ENCODE results near the gene LAPTM5. TPM values are rescaled to one million over a fixed set of nuclear protein-coding genes. Genes with fewer than 3 reads are reported as not detected.

LAPTM5 gene
- total and polyA plus RNA-seq, 10 of the 15 experiments (the other 5 are each of a cell fraction or from before 2014, with no cell fraction given), result 24.1 to 1,034 (median 687) TPM

DNA sequence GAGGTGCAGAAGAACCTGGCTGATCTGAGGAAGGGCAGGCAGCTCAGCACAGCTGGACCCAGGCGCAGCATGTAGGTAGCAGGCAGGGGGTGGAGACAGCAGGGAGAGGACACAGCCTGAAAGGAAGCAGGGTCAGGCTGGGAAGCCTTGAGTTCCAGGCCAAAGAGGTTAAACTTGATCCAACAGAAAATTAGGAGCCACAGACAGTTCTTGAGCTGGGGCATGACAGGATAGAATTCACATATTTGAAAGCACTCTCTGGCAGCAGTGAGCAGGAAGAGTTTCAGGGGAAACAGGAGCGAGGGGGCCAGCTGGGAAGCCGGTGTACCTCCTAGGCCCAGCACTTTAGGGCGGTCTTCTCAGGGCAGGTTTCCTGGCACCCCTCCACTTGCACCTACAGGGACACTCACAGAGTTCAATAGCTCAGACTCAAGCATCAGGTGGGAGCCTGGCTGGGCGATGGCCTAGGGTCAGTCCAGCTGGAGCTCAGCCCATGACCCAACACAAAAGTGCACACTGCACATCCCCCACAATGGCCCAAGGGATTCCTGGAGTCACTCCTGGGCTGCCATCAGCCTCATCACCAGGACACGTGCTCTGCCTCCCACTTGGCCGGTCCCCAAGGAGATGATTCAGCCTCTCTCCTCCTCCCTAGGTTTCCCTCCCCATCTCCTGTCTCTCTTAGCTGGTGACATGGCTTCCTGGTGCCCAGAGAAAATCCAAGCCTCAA lies 56.9 kb downstream of the LAPTM5 start:
- Histone ChIP-seq H3K27ac (ENCODE audit: control insufficient read depth, insufficient read depth) (no peak overlapping the region), H3K4me3 (no peak overlapping the region), H3K27me3 (replicated peaks in 1 of 2; ENCODE audit: control insufficient read depth in 2 of 2, insufficient read depth in 2 of 2, low read length in 1 of 2) (peaks cover under 1 to 4% of the 10 kb centered on the region in 2 experiments; a peak in 3 of 4 replicates), H2AFZ (ENCODE audit: control insufficient read depth, low read depth, low read length) (no peak overlapping the region), H3K9ac (ENCODE audit: control insufficient read depth, insufficient read depth, low read length) (no peak overlapping the region), H3K4me1 (ENCODE audit: control insufficient read depth, insufficient read depth, low read length) (no peaks in the 10 kb centered on the region; the same call in 1 of the 2 replicates), H3K9me3 (replicated peaks; ENCODE audit: control insufficient read depth, insufficient read depth, low read length) (no peaks in the 10 kb centered on the region), H3K36me3 (ENCODE audit: control insufficient read depth in 2 of 2, insufficient read depth in 2 of 2, low read length in 1 of 2) (no peaks in the 10 kb centered on the region), H4K20me1 (ENCODE audit: control insufficient read depth, insufficient read depth) (no peaks in the 10 kb centered on the region), H3K4me2 (ENCODE audit: control insufficient read depth, insufficient read depth) (no peak overlapping the region), H3K79me2 (ENCODE audit: control insufficient read depth, insufficient read depth, low read length) (no peaks in the 10 kb centered on the region)
- FAIRE-seq (no peak), ATAC-seq (no peak), DNase-seq (ENCODE audit: low read depth, low spot score) (no peak)
- in situ Hi-C loops (cut with MboI), result no loop called here
- CTCF ChIA-PET, result no interaction called here
- BruUV-seq (replicated peaks), result no TSS peak
- POLR2A ChIA-PET, result no interaction called here
- SMC1A ChIA-PET (ENCODE audit: uncharacterized antibody, unreplicated experiment), result no interaction called here
- intact Hi-C loops (cut with micrococcal nuclease; ENCODE audit: unreplicated experiment), result no loop called here
- 30% methylated on average over 7 of the region's 7 CpGs for WGBS (ENCODE audit: insufficient coverage, insufficient replicate concordance, low lambda C conversion rate, missing lambda C conversion rate)
- RAD21 ChIA-PET (ENCODE audit: unreplicated experiment), result no interaction called here
- TF ChIP-seq FOXM1 (IDR thresholded peaks at IDR 0.05; ENCODE audit: low read depth, low read length) (no peak), LARP7 (IDR thresholded peaks at IDR 0.05) (no peak), RUNX3 (IDR thresholded peaks at IDR 0.05; ENCODE audit: low read length) (no peak), IKZF1 (conservative IDR thresholded peaks at IDR 0.05) (no peak), NR2C2 (IDR thresholded peaks at IDR 0.05; ENCODE audit: borderline replicate concordance, control insufficient read depth, insufficient read length, low read depth) (no peak), POLR2AphosphoS2 (IDR thresholded peaks at IDR 0.05; ENCODE audit: low read depth, low read length) (no peak), TCF12 (IDR thresholded peaks at IDR 0.05; ENCODE audit: low read depth, low read length) (no peak), GABPA (IDR thresholded peaks at IDR 0.05; ENCODE audit: low read depth) (no peak), EP300 (IDR thresholded peaks at IDR 0.05; ENCODE audit: borderline replicate concordance in 1 of 2, control insufficient read depth in 1 of 2, low read depth in 2 of 2, low read length in 2 of 2) (no peak), RAD21 (IDR thresholded peaks at IDR 0.05; ENCODE audit: insufficient read depth, low read depth, low read length) (no peak), CHD2 (IDR thresholded peaks at IDR 0.05; ENCODE audit: borderline replicate concordance, low read depth, low read length) (no peak), ZSCAN29 (IDR thresholded peaks at IDR 0.05) (no peak), POU2F2 (IDR thresholded peaks at IDR 0.05; ENCODE audit: borderline replicate concordance, low read depth, low read length) (no peak), ESRRA (IDR thresholded peaks at IDR 0.05; ENCODE audit: low read length) (no peak), EED (IDR thresholded peaks at IDR 0.05; ENCODE audit: low read depth) (no peak), SMAD5 (IDR thresholded peaks at IDR 0.05; ENCODE audit: low read depth) (no peak), RELA (IDR thresholded peaks at IDR 0.05; ENCODE audit: borderline replicate concordance, partially characterized antibody) (no peak)

Data from GM12878 (cell line).